HG02610 (cell line): Measurements from ENCODE around the gene IL3RA.
"Not testable (repeated sequence)": the region's sequence is repeated elsewhere in the genome, so short reads cannot be mapped to it uniquely, and the experiment has no call there.

Experiments used
- ATAC-seq: cut with Tn5 transposase; IDR thresholded peaks from one replicate; pipeline ENCODE4 v1.9.1; 2021; ENCODE audit warnings: mild to moderate bottlenecking, moderate library complexity; ENCODE audit not compliant: unreplicated experiment

IL3RA gene

GRCh38 chrX:1397441-1398270 is 61.1 kb downstream of the IL3RA start:
- no peak for ATAC-seq

GRCh38 chrX:1398431-1399340 is 62.1 kb downstream of the IL3RA start:
- ATAC-seq: no peak

GRCh38 chrX:1400049-1400448 is 63.5 kb downstream of the IL3RA start:
- no peak for ATAC-seq

GRCh38 chrX:1400742-1401471 is 64.3 kb downstream of the IL3RA start:
- ATAC-seq: no peak

GRCh38 chrX:1401611-1402430 is 65.2 kb downstream of the IL3RA start:
- no peak for ATAC-seq

GRCh38 chrX:1403228-1403627 is 66.6 kb downstream of the IL3RA start:
- no peak for ATAC-seq

- ATAC-seq: not testable (repeated sequence)
These were observed 67.3 kb downstream of the IL3RA start for GRCh38 chrX:1403867-1404266.

GRCh38 chrX:1405769-1406168 is 69.2 kb downstream of the IL3RA start:
- ATAC-seq: not testable (repeated sequence)

GRCh38 chrX:1407035-1407434 is 70.5 kb downstream of the IL3RA start:
- ATAC-seq: no peak

GRCh38 chrX:1411326-1411725 is 74.7 kb downstream of the IL3RA start:
- no peak for ATAC-seq

GRCh38 chrX:1412551-1413161 is 76.1 kb downstream of the IL3RA start:
- ATAC-seq: no peak

GRCh38 chrX:1416327-1416784 is 79.8 kb downstream of the IL3RA start:
- ATAC-seq: no peak

GRCh38 chrX:1416965-1417760 is 80.6 kb downstream of the IL3RA start:
- no peak for ATAC-seq

GRCh38 chrX:1417921-1418771 is 81.6 kb downstream of the IL3RA start:
- ATAC-seq: no peak

- ATAC-seq: no peak
These were observed 82.4 kb downstream of the IL3RA start for GRCh38 chrX:1418901-1419544.

- no peak for ATAC-seq
These were observed 83.2 kb downstream of the IL3RA start for GRCh38 chrX:1419545-1420355.

GRCh38 chrX:1420371-1420770 is 83.8 kb downstream of the IL3RA start:
- ATAC-seq: no peak
